Iris pigment epithelial cell (primary cell): Measurements from ENCODE around the gene RUSC2.
"Not testable (repeated sequence)": the region's sequence is repeated elsewhere in the genome, so short reads cannot be mapped to it uniquely, and the experiment has no call there.

ENCODE experiments used
- DNase-seq: peaks from one replicate; pipeline ENCODE4 v3.0.0-alpha.2; 2011; ENCODE audit warnings: low read depth

RUSC2 gene

DNA sequence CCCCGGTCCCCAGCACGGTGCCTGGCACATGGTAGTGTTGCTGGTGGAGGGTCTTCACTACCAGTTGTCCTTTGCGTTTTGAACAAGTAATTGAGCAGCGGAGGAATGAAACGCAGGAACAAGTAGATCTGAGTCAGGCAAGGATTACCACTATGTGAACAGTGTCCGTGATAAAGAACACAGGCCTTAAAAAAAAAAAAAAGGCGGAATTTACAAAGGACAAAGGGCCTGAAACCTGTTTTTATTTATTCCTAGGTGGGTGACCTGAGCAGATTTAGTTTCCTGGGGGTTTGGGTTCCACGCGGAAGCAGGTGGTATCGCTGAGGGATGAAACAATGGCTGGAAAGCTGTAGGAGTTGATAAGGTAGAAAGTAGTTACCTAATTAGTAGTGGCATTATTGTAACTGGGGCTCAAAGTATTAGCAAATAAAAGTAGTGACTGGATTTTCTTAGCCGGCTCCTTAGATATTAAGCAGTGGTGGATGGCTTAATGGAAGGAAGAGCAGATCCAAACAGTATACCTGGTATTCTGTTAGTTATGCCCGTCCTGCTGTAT, 1.1 kb downstream of the RUSC2 start:
- peak; percentile 59 for DNase-seq

- not testable (repeated sequence) for DNase-seq
Measured at GRCh38 chr9:35493119-35493518, 3.2 kb downstream of the RUSC2 start.

DNA sequence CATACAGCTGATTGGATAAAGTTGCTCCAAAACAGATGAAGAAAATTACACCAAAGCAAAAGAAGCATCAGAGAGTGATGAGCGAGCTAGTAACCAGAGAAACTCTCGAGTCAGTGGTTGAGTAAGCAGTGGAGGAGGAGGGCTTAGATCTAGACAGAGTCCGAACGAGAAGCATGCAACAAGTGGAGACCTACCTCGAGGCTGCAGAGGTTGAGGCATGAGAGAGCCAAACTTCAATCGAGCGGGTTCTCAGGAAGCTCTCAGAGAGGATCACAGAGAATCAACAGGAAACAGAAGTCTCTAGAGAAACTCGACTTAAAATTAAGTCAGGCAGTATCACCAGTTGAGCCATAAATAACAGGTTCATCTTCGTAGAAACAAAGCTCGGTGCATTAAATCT, 6.1 kb downstream of the RUSC2 start:
- DNase-seq = no peak

GRCh38 chr9:35498245-35498644, 8.3 kb downstream of the RUSC2 start:
- DNase-seq = not testable (repeated sequence)

GRCh38 chr9:35499029-35499700, 9.3 kb downstream of the RUSC2 start:
- no peak for DNase-seq

DNA sequence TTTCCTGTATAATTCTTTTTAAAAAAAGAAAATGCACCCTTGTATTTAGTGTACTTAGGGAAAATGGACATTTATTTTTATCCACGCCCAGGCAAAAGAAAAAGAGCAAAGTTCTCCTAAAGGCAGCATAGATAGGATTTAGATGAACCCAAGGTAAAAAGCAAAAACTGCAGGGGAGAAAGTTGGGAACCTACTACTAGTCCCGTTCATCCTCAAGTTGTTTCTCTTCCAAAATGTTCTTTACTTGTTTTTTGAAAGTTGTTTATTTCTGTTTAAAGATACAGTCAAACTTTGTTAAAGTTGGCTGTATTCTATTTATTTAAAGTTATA, 9.8 kb downstream of the RUSC2 start:
- DNase-seq = no peak

DNA sequence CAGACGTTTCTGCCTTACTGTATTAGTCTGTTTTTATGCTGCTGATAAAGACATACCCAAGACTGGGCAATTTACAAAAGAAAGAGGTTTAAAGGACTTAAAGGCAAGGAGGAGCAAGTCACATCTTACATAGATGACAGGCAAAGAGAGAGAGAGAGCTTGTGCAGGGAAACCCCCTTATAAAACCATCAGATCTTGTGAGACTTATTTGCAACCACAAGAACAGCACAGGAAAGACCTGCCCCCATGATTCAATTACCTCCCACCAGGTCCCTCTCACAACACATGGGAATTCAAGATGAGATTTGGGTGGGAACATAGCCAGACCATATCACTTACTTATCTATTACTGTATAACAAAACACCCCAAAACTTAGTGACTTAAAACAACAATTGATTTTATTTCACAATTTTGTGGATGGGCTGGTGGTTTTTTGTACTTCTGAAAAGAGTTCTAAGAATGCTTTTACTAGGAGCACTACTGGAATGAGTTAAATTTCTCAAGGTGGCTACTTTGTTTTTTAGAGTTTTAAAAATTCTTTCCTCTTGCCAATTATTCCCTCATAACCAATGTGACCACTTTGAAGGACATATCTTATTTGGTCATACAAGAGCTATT, 10.3 kb downstream of the RUSC2 start:
- peak; percentile 57 for DNase-seq

- DNase-seq = peak; percentile 50
Measured at GRCh38 chr9:35501946-35502345, 12.0 kb downstream of the RUSC2 start.

GRCh38 chr9:35506359-35506758, 16.4 kb downstream of the RUSC2 start:
- DNase-seq = no peak

DNA sequence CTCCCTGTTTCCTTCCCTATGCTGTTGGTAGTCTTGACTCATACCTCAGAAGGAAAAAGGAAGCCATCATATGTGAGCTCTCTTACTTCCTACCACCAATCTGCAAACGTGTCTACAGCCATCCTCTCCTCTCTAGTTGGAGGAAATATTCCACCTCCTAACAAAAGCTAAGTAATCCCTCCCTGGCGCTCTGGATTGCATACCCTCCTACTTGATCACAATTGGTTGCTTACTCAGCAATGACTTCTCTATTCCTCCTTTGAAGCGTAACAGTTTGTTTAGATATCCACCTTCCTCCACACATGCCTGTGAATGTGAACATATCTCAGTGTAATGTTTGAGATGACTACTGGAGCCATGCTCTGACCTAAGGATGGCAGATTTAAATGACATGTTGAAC, 18.2 kb downstream of the RUSC2 start:
- DNase-seq = peak; percentile 76

DNA sequence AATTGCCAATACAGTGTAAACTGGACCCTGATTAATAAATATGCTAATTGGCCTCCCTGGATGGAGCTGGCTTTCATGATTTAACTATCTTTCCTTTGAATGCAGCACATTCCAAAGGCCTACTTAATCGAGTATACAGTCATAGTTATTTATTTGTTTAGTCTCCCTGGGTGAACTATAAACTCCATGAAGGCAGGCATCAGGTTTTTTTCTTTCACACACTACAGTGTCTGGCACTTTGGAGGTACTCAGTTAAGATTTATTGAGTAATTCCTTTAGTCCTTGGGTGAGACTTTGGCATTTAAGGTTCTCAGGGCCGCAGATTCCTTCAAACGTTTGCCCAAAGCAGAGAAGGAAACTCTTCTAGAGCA, 20.5 kb downstream of the RUSC2 start:
- DNase-seq = no peak

- DNase-seq = peak; percentile 83
Measured at GRCh38 chr9:35510754-35511428, 21.0 kb downstream of the RUSC2 start.

DNA sequence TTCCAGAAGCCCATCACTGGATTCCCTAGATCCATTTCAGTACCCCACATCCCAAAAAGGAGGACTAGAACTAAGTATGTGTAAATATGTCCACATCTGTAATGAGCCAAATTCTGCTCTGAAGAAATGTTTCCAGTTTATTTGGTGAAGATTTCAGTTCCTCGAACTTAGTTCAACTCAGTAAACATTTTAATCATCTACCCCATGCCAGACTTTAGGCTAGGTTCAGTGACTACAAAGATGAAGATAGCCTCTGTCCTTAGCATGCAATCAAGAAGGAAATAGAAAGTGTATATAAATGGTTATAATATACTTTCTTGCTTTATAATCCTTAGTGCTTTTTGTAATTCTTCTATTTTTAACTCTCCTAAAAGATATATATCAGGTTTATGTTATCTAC, 21.5 kb downstream of the RUSC2 start:
- DNase-seq = no peak

- peak; percentile 65 for DNase-seq
Measured at GRCh38 chr9:35515766-35516165, 25.9 kb downstream of the RUSC2 start.

DNA sequence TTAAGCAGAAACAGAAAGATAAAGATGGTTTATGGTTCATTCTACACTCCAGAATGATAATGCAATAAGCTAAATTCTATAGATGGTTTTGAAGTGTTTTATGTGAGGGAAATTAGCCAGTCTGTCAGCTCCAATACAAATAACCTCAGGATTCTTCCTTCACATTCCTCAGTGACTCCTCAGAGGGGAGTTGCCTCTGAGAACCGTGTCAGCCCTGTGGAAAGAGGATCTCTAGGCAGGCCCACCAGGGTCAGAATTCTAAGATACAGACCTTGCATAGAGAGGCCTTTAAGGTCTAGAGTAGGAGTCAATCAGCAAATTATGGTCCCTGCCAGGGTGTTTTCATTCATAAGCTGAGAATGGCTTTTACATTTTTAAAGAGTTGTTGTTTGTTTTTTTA, 26.6 kb downstream of the RUSC2 start:
- peak; percentile 78 for DNase-seq

DNA sequence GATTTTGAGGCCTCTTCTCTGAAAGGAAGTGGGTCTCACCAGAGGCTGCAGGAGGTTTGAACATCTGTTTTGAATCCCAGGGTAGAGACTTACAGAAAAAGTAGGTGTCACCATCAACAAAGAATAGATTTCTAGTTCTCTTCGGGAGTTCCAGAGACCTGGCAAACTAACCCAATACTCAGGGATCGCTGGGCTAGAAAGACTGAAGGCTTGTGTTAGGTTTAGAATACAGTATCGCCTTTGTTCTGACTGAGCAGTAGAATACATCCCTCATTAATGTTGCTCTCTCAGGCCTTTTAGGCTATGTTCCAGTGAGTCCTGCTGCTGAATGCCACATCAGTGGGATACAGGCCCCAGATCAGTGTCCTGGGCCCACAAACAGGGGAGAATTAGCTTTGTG, 27.2 kb downstream of the RUSC2 start:
- DNase-seq = no peak

- DNase-seq = no peak
Measured at GRCh38 chr9:35517552-35518224, 27.8 kb downstream of the RUSC2 start.

DNA sequence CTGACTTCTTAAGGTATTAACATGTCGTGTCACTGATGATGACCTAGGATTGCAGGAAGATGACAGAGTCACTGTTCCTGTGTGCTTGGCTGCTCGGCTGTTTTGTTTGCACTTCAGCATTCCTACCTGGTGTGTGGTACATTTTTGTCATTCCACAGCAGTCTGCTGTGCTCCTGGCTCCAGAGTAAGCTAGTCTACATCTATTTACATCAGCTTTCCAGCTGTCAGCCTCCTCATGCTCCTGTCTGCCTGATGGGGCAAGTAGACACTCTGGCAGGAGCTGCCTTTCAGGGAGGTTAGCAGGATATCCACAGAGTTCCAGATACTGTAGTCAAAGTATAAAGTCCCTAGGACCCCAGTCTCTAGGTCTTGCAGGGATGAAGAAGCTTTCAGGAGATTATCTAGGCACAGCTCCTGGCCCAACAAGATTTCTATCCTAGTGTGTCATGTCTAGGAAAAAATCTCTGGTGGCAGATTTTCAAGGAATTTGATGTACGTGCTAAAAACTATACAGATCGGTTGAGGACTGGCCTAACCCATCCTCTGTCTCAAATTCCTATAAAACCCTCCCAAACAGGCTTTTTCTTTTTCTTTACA, 28.4 kb downstream of the RUSC2 start:
- DNase-seq = peak; percentile 94

GRCh38 chr9:35518981-35519679, 29.2 kb downstream of the RUSC2 start:
- peak; percentile 64 for DNase-seq

- no peak for DNase-seq
Measured at GRCh38 chr9:35519692-35520363, 29.9 kb downstream of the RUSC2 start.

- peak; percentile 60 for DNase-seq
Measured at GRCh38 chr9:35520364-35520710, 30.4 kb downstream of the RUSC2 start.
